ENCODE measurements around the gene RBMS3. TPM values are rescaled to one million over a fixed set of nuclear protein-coding genes. Genes with fewer than 3 reads are reported as not detected.

The RBMS3 gene
- total and polyA plus RNA-seq, 2 experiments from 2014 or later = 20.8 TPM

DNA sequence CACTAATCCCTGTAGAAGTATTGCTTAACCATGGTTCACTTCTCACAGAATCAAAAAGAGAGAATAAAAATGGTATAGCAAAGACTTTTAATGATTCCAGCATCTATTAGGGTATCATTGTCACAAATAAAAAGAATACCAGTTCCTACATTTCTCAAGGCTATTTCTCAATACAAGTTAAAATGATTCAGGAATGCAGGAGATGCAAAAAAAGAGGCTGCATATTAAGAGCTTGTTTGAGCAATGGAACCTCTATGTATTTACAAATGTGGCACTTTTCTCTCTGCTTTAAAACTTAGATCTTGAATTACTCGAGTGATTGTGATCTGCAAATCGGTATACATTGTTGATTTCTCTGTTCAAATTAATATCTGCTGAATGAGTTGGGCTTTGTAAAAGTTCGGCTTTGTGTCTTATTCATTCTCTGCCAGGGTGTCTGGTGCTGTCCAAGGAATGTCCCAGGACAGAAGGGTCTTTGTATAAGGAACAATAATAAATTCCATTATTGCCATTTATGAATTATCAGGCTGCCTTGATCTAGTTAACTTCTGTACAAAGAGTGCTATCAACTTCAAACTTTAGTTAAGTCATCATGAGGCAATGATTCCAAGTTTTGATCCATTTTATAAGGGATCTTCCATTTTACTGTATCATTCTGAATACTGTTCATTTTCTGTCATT is 364.2 kb downstream of the RBMS3 start:
- H3K9me3 ChIP-seq (ENCODE audit: low read depth) = no peaks in the 10 kb centered on the region
- H3K4me1 ChIP-seq (ENCODE audit: low read depth) = peaks cover 13% of the 10 kb centered on the region
- H3K4me3 ChIP-seq = no peak overlapping the region
- H3K27me3 ChIP-seq = no peaks in the 10 kb centered on the region
- no peaks in the 10 kb centered on the region for H3K36me3 ChIP-seq
- peak in 1 of 2 donors; percentile 42 for DNase-seq (ENCODE audit: low read depth in 1 of 2, low spot score in 1 of 2)
- no peak overlapping the region for H3K27ac ChIP-seq
- TF ChIP-seq, protein P1, sequence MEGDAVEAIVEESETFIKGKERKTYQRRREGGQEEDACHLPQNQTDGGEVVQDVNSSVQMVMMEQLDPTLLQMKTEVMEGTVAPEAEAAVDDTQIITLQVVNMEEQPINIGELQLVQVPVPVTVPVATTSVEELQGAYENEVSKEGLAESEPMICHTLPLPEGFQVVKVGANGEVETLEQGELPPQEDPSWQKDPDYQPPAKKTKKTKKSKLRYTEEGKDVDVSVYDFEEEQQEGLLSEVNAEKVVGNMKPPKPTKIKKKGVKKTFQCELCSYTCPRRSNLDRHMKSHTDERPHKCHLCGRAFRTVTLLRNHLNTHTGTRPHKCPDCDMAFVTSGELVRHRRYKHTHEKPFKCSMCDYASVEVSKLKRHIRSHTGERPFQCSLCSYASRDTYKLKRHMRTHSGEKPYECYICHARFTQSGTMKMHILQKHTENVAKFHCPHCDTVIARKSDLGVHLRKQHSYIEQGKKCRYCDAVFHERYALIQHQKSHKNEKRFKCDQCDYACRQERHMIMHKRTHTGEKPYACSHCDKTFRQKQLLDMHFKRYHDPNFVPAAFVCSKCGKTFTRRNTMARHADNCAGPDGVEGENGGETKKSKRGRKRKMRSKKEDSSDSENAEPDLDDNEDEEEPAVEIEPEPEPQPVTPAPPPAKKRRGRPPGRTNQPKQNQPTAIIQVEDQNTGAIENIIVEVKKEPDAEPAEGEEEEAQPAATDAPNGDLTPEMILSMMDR (IDR thresholded peaks at IDR 0.05; ENCODE audit: low read depth, low read length) = no peak

GRCh38 chr3:29646043-29646442 is 365.2 kb downstream of the RBMS3 start:
- no peak for DNase-seq (ENCODE audit: low read depth in 1 of 2, low spot score in 1 of 2)
- Histone ChIP-seq H3K9me3 (ENCODE audit: low read depth) (no peaks in the 10 kb centered on the region), H3K4me1 (ENCODE audit: low read depth) (peaks cover 13% of the 10 kb centered on the region), H3K4me3 (no peak overlapping the region), H3K27me3 (no peaks in the 10 kb centered on the region), H3K36me3 (no peaks in the 10 kb centered on the region), H3K27ac (no peak overlapping the region)
- TF ChIP-seq, protein P1 (IDR thresholded peaks at IDR 0.05; ENCODE audit: low read depth, low read length) = no peak

DNA sequence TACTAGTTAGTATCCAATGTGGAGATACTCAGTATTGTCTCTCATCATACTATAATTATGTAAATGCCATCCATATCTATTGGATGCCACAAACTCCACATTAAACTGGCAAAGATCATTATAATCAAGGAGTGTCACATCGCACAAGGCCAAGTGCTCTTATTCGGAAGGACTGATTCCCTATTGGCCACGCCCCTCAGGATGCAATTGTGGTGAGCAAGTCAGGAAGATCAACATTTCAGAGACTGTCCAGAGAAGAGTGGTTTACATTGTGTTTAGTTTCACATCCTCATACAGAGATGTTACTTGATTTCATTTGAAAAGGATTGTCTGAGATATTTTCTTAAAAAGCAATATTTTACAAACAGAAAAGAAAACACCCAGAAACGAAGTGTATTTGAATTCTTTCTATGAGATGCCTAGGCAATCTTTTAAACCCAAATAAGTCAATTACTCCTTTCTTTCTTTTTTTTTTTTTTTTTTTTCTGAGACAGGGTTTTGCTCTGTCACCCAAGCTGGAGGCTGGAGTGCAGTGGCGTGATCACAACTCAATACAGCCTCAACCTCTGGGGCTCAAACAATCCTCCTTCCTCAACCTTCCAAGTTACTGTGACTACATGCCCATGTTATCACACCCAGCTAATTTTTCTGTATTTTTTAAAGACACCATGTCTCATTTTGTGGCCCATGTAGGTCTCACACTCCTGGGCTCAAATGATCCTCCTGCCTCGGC is 369.1 kb downstream of the RBMS3 start:
- H3K27ac ChIP-seq = no peak overlapping the region
- no peaks in the 10 kb centered on the region for H3K36me3 ChIP-seq
- H3K4me1 ChIP-seq (ENCODE audit: low read depth) = no peaks in the 10 kb centered on the region
- H3K9me3 ChIP-seq (ENCODE audit: low read depth) = no peaks in the 10 kb centered on the region
- TF ChIP-seq, protein P1 (IDR thresholded peaks at IDR 0.05; ENCODE audit: low read depth, low read length) = no peak
- no peak overlapping the region for H3K4me3 ChIP-seq
- peak in 1 of 2 donors; percentile 38 for DNase-seq (ENCODE audit: low read depth in 1 of 2, low spot score in 1 of 2)
- H3K27me3 ChIP-seq = no peaks in the 10 kb centered on the region

DNA sequence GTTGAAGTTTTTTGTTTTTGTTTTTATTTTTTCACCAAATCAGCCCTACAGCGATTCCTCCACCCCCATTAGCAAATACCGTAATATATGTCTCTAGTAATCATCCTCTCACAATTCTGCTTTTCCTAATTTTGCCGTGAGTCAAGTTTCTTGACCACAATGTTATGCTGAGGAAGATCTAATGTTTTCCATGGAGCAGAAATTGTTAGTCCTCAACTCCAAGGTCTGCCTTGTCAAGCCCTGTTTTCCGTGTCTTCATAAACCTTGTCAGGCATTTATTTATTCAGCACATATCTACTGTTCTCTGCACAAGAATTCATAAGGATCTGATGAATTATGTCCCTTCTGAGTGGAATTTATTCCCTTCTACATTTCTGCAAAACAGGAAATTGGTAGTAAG is 372.8 kb downstream of the RBMS3 start:
- no peak overlapping the region for H3K27ac ChIP-seq
- H3K4me1 ChIP-seq (ENCODE audit: low read depth) = no peaks in the 10 kb centered on the region
- DNase-seq (ENCODE audit: low read depth in 1 of 2, low spot score in 1 of 2) = no peak
- TF ChIP-seq, protein P1 (IDR thresholded peaks at IDR 0.05; ENCODE audit: low read depth, low read length) = no peak
- no peaks in the 10 kb centered on the region for H3K27me3 ChIP-seq
- no peak overlapping the region for H3K4me3 ChIP-seq
- no peaks in the 10 kb centered on the region for H3K36me3 ChIP-seq
- H3K9me3 ChIP-seq (ENCODE audit: low read depth) = no peaks in the 10 kb centered on the region

DNA sequence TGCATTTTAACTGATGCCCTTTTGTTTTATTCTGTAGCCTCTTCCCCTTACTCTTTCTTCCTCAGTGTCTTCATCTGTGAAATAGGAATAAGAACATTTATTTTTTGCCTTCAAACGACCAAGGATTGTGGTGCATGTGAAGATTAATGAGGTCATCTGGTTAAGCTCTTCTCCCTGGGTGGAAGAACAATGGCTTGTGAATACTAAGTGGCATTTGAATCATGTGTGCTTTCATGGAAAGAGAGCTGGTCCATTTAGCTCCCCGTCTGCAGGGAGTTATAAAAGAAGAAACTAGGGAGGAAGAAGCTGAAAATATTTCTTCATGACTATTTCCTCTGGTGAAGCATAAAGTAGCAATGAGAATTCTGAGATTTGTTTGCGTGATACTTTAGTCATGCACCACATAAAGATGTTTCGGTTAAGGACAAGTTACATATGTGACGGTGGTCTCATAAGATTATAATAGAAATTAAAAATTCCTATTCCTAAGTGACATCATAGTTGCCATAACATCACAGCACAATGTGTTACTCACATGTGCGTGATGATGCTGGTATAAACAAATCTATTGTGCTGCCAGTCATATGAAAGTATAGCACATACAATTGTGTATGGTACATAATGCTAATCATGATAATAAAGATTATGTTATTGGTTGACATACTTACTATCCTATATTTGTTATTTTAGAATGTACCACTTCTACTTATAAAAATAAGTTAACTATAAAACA is 374.3 kb downstream of the RBMS3 start:
- Histone ChIP-seq H3K36me3 (no peaks in the 10 kb centered on the region), H3K27me3 (no peaks in the 10 kb centered on the region), H3K27ac (no peak overlapping the region), H3K9me3 (ENCODE audit: low read depth) (no peaks in the 10 kb centered on the region), H3K4me3 (no peak overlapping the region), H3K4me1 (ENCODE audit: low read depth) (no peaks in the 10 kb centered on the region)
- TF ChIP-seq, protein P1 (IDR thresholded peaks at IDR 0.05; ENCODE audit: low read depth, low read length) = no peak
- no peak for DNase-seq (ENCODE audit: low read depth in 1 of 2, low spot score in 1 of 2)
